Measurements from ENCODE around the gene DGKH. TPM values are rescaled to one million over a fixed set of nuclear protein-coding genes. Genes with fewer than 3 reads are reported as not detected.

DGKH gene
- total and polyA plus RNA-seq, 2 donors from 2014 or later, result 1.7 to 28.8 TPM

GRCh38 chr13:42063105-42063504, 14.7 kb downstream of the DGKH start:
- DNase-seq (no peak), FAIRE-seq (no peak)
- Histone ChIP-seq H3K36me3 (ENCODE audit: control insufficient read depth in 2 of 3, insufficient read depth in 3 of 3, low read length in 3 of 3) (peaks cover 0 to 2% (median 0%) of the 10 kb centered on the region in 3 donors), H3K9me3 (ENCODE audit: control insufficient read depth in 2 of 3, insufficient read depth in 1 of 3, low read length in 3 of 3) (no peaks in the 10 kb centered on the region), H3K9ac (ENCODE audit: low read length in 3 of 3) (no peak overlapping the region), H3K4me1 (ENCODE audit: control insufficient read depth in 2 of 3, insufficient read depth in 2 of 3, low read depth in 1 of 3, low read length in 3 of 3) (no peaks in the 10 kb centered on the region), H3K27me3 (ENCODE audit: control insufficient read depth, insufficient read depth, low read length) (no peaks in the 10 kb centered on the region), H3K4me3 (ENCODE audit: low read length in 3 of 3) (no peak overlapping the region), H3K27ac (ENCODE audit: low read depth in 2 of 2, low read length in 2 of 2) (no peak overlapping the region)
- intact Hi-C loops (cut with DNase I), result no loop called here
- no peak for TF ChIP-seq CTCF (IDR thresholded peaks at IDR 0.05; ENCODE audit: borderline replicate concordance, extremely low read depth, insufficient read depth)

- Histone ChIP-seq H3K36me3 (ENCODE audit: control insufficient read depth in 2 of 3, insufficient read depth in 3 of 3, low read length in 3 of 3) (peaks cover 0 to 2% (median 0%) of the 10 kb centered on the region in 3 donors), H3K4me3 (ENCODE audit: low read length in 3 of 3) (no peak overlapping the region), H3K9me3 (ENCODE audit: control insufficient read depth in 2 of 3, insufficient read depth in 1 of 3, low read length in 3 of 3) (no peaks in the 10 kb centered on the region), H3K27ac (ENCODE audit: low read depth in 2 of 2, low read length in 2 of 2) (no peak overlapping the region), H3K9ac (ENCODE audit: low read length in 3 of 3) (no peak overlapping the region), H3K27me3 (ENCODE audit: control insufficient read depth, insufficient read depth, low read length) (no peaks in the 10 kb centered on the region), H3K4me1 (ENCODE audit: control insufficient read depth in 2 of 3, insufficient read depth in 2 of 3, low read depth in 1 of 3, low read length in 3 of 3) (no peaks in the 10 kb centered on the region)
- no peak for FAIRE-seq
- intact Hi-C loops (cut with DNase I), result no loop called here
- peak in 3 of 5 donors; percentile 41 to 65 (median 58) for DNase-seq
- no peak for TF ChIP-seq CTCF (IDR thresholded peaks at IDR 0.05; ENCODE audit: borderline replicate concordance, extremely low read depth, insufficient read depth)
Measured at GRCh38 chr13:42064259-42064658, 15.8 kb downstream of the DGKH start.

- Histone ChIP-seq H3K9me3 (ENCODE audit: control insufficient read depth in 2 of 3, insufficient read depth in 1 of 3, low read length in 3 of 3) (no peaks in the 10 kb centered on the region), H3K27me3 (ENCODE audit: control insufficient read depth, insufficient read depth, low read length) (no peaks in the 10 kb centered on the region), H3K4me1 (ENCODE audit: control insufficient read depth in 2 of 3, insufficient read depth in 2 of 3, low read depth in 1 of 3, low read length in 3 of 3) (no peaks in the 10 kb centered on the region), H3K4me3 (ENCODE audit: low read length in 3 of 3) (no peak overlapping the region), H3K9ac (ENCODE audit: low read length in 3 of 3) (no peak overlapping the region), H3K27ac (ENCODE audit: low read depth in 2 of 2, low read length in 2 of 2) (no peak overlapping the region), H3K36me3 (ENCODE audit: control insufficient read depth in 2 of 3, insufficient read depth in 3 of 3, low read length in 3 of 3) (peaks cover 0 to 2% (median 0%) of the 10 kb centered on the region in 3 donors)
- FAIRE-seq (no peak), DNase-seq (no peak)
- intact Hi-C loops (cut with DNase I), result no loop called here
- TF ChIP-seq CTCF (IDR thresholded peaks at IDR 0.05; ENCODE audit: borderline replicate concordance, extremely low read depth, insufficient read depth), result no peak
Measured at GRCh38 chr13:42064966-42065365, 16.5 kb downstream of the DGKH start.

- no peak overlapping the region for H3K9ac ChIP-seq (ENCODE audit: low read length in 3 of 3)
- no peaks in the 10 kb centered on the region for H3K4me1 ChIP-seq (ENCODE audit: control insufficient read depth in 2 of 3, insufficient read depth in 2 of 3, low read depth in 1 of 3, low read length in 3 of 3)
- intact Hi-C loops (cut with DNase I), result no loop called here
- peaks cover 0 to 2% (median 0%) of the 10 kb centered on the region in 3 donors for H3K36me3 ChIP-seq (ENCODE audit: control insufficient read depth in 2 of 3, insufficient read depth in 3 of 3, low read length in 3 of 3)
- no peak for FAIRE-seq
- no peaks in the 10 kb centered on the region for H3K27me3 ChIP-seq (ENCODE audit: control insufficient read depth, insufficient read depth, low read length)
- H3K4me3 ChIP-seq (ENCODE audit: low read length in 3 of 3), result no peak overlapping the region
- H3K27ac ChIP-seq (ENCODE audit: low read depth in 2 of 2, low read length in 2 of 2), result no peak overlapping the region
- no peaks in the 10 kb centered on the region for H3K9me3 ChIP-seq (ENCODE audit: control insufficient read depth in 2 of 3, insufficient read depth in 1 of 3, low read length in 3 of 3)
- DNase-seq, result no peak
- TF ChIP-seq CTCF (IDR thresholded peaks at IDR 0.05; ENCODE audit: borderline replicate concordance, extremely low read depth, insufficient read depth), result no peak
Measured at GRCh38 chr13:42065414-42065813, 17.0 kb downstream of the DGKH start.
